ENCODE results near the gene HSDL2. TPM values are rescaled to one million over a fixed set of nuclear protein-coding genes. Genes with fewer than 3 reads are reported as not detected.

HSDL2 gene
- total RNA-seq, 1 experiment from 2014 or later, result 24.4 TPM

- Mint-ChIP-seq H3K27me3 (ENCODE audit: unreplicated experiment) (no peaks in the 10 kb centered on the region), H3K4me3 (ENCODE audit: low read depth, unreplicated experiment) (peak within 1 kb of the TSS; percentile 80), H3K4me1 (ENCODE audit: low read depth, unreplicated experiment) (peaks cover 21% of the 10 kb centered on the region), H3K9me3 (ENCODE audit: low read depth, unreplicated experiment) (no peaks in the 10 kb centered on the region), H3K36me3 (ENCODE audit: insufficient read depth, unreplicated experiment) (peaks cover 36% of the 10 kb centered on the region), H3K27ac (ENCODE audit: unreplicated experiment) (peak within 1 kb of the TSS; percentile 88)
- intact Hi-C loops (cut with micrococcal nuclease; ENCODE audit: unreplicated experiment), result loop anchor here (2.0 to 5.0 kb wide), 3 partner anchors 76 to 221 kb away; no protein-coding TSS in a partner anchor
- BruUV-seq (replicated peaks), result no TSS peak
- peak; percentile 77 for DNase-seq
- TF ChIP-seq CTCF (IDR thresholded peaks at IDR 0.05; ENCODE audit: unreplicated experiment), result no peak
- CTCF ChIA-PET, result interaction anchor here (0.7 to 2.0 kb wide), 5 partner anchors 61 to 303 kb away, joined by 3 to 6 read pairs (median 4); no protein-coding TSS in a partner anchor
Measured at GRCh38 chr9:112332977-112333638, 46.8 kb upstream of the HSDL2 start, which contains the start of gene PTBP3. TSS of gene PTBP3 (minus strand) at chr9:112333619. CDS start at chr9:112297865, 35,754 bp downstream.

DNA sequence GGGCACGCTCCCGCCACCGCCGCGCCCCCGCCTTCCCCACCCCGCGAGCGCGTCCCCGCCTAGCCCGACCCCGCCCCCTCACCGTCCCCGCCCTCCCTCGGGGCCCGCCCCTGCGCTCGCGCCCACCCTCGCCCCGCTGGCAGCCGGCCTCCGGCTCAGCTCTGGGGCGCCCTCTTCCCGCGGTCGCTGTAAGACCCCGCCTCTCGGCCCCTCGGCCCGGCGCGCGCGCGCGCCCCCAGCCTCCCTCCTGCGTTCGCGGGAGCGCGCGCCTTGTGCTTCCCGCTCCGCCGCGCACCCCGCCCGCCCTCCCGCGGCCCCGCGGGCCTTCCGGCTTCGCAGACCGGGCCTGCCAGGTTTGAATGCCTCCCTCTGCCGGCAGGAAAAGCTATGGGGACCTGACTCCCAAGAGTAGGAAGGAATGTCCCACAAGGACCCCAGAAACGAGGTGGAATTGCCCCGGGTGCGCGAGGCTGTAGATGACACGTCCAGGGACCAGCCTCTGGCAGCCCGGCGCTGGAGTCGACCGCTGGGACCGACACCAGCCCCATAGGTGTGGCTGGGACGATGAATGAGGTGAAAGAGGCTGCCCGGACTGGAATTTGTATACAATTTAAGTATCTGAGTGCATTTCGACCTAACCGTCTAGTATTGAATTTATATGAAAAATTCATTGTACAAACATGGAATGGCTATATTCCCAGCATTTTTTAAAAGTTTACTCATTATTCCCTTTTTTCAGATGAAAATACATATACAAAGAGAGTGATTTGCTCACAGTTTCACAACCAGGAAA, 46.1 kb upstream of the HSDL2 start:
- H3K36me3 Mint-ChIP-seq (ENCODE audit: insufficient read depth, unreplicated experiment), result peaks cover 36% of the 10 kb centered on the region
- DNase-seq, result peak; percentile 90
- TSS peak; percentile 88 for BruUV-seq (replicated peaks)
- CTCF ChIA-PET, result interaction anchor here (0.6 to 2.0 kb wide), 10 partner anchors 10 to 1533 kb away, joined by 3 to 6 read pairs (median 4); no protein-coding TSS in a partner anchor
- H3K27ac Mint-ChIP-seq (ENCODE audit: unreplicated experiment), result peak overlapping the region; percentile 88
- intact Hi-C loops (cut with micrococcal nuclease; ENCODE audit: unreplicated experiment), result loop anchor here (2.0 to 5.0 kb wide), 3 partner anchors 77 to 222 kb away; no protein-coding TSS in a partner anchor
- peaks cover 22% of the 10 kb centered on the region for H3K4me1 Mint-ChIP-seq (ENCODE audit: low read depth, unreplicated experiment)
- no peaks in the 10 kb centered on the region for H3K27me3 Mint-ChIP-seq (ENCODE audit: unreplicated experiment)
- TF ChIP-seq CTCF (IDR thresholded peaks at IDR 0.05; ENCODE audit: unreplicated experiment), result peak; percentile 20
- H3K4me3 Mint-ChIP-seq (ENCODE audit: low read depth, unreplicated experiment), result peak overlapping the region; percentile 80
- H3K9me3 Mint-ChIP-seq (ENCODE audit: low read depth, unreplicated experiment), result no peaks in the 10 kb centered on the region

DNA sequence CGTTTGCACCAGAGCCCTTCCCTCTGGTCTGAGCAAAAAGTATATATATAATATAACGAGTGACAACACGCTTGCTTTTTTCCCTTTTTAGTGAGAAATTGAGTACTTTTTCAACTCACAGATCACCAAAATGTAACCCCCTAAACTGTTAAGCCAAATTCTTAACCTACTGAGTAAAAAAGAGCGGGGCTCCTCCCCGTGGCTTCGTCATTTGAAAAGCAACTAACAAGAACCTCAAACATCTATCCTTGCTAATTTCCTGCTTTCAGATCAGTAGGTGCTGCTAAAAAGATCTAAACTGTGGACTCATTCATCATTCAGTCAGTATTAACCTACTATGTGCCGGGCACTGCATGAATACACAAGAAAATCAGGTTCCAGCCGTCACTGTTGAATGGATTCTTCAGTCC, 45.5 kb upstream of the HSDL2 start:
- Mint-ChIP-seq H3K27me3 (ENCODE audit: unreplicated experiment) (no peaks in the 10 kb centered on the region), H3K27ac (ENCODE audit: unreplicated experiment) (peak overlapping the region; percentile 88), H3K4me3 (ENCODE audit: low read depth, unreplicated experiment) (peak overlapping the region; percentile 80), H3K4me1 (ENCODE audit: low read depth, unreplicated experiment) (peaks cover 22% of the 10 kb centered on the region), H3K36me3 (ENCODE audit: insufficient read depth, unreplicated experiment) (peaks cover 36% of the 10 kb centered on the region), H3K9me3 (ENCODE audit: low read depth, unreplicated experiment) (no peaks in the 10 kb centered on the region)
- CTCF ChIA-PET, result interaction anchor here (0.6 to 0.7 kb wide), 5 partner anchors 10 to 1533 kb away, joined by 3 to 6 read pairs (median 5); no protein-coding TSS in a partner anchor
- TF ChIP-seq CTCF (IDR thresholded peaks at IDR 0.05; ENCODE audit: unreplicated experiment), result no peak
- intact Hi-C loops (cut with micrococcal nuclease; ENCODE audit: unreplicated experiment), result loop anchor here (5.0 kb wide), 2 partner anchors 77 to 222 kb away; no protein-coding TSS in a partner anchor
- DNase-seq, result no peak
- no TSS peak for BruUV-seq (replicated peaks)

- DNase-seq, result no peak
- CTCF ChIA-PET, result interaction anchor here (0.7 kb wide), 1 partner anchor 99 kb away, joined by 3 read pairs; no protein-coding TSS in a partner anchor
- H3K4me3 Mint-ChIP-seq (ENCODE audit: low read depth, unreplicated experiment), result no peak overlapping the region
Measured at GRCh38 chr9:112337547-112337946, 42.4 kb upstream of the HSDL2 start.

More at GRCh38 chr9:112337547-112337946, 42.4 kb upstream of the HSDL2 start:
- Mint-ChIP-seq H3K27me3 (ENCODE audit: unreplicated experiment) (no peaks in the 10 kb centered on the region), H3K4me1 (ENCODE audit: low read depth, unreplicated experiment) (peaks cover 26% of the 10 kb centered on the region), H3K27ac (ENCODE audit: unreplicated experiment) (no peak overlapping the region), H3K36me3 (ENCODE audit: insufficient read depth, unreplicated experiment) (peaks cover 20% of the 10 kb centered on the region), H3K9me3 (ENCODE audit: low read depth, unreplicated experiment) (no peaks in the 10 kb centered on the region)
- no peak for TF ChIP-seq CTCF (IDR thresholded peaks at IDR 0.05; ENCODE audit: unreplicated experiment)
- intact Hi-C loops (cut with micrococcal nuclease; ENCODE audit: unreplicated experiment), result no loop called here
- BruUV-seq (replicated peaks), result no TSS peak
